Loucy (cell line): Measurements from ENCODE around the gene FAM20C.

Experiments used
- EZH2phosphoT487 ChIP-seq: fragments of 200-600 bp; IDR thresholded peaks from 2 replicates; pipeline ENCODE4 v1.6.1; 2018; ENCODE audit warnings: antibody characterized with exemption, mild to moderate bottlenecking, moderate library complexity, borderline replicate concordance
- TF ChIP-seq, protein P1 (sequence below): fragments of 200-600 bp; sonication (generic); conservative IDR thresholded peaks from 2 replicates; pipeline ENCODE4 v1.5.1; 2014; ENCODE audit warnings: mild to moderate bottlenecking, antibody characterized with exemption, low read length

GRCh38 chr7:214410-215212 is 22.2 kb downstream of the FAM20C start:
- TF ChIP-seq, protein P1, sequence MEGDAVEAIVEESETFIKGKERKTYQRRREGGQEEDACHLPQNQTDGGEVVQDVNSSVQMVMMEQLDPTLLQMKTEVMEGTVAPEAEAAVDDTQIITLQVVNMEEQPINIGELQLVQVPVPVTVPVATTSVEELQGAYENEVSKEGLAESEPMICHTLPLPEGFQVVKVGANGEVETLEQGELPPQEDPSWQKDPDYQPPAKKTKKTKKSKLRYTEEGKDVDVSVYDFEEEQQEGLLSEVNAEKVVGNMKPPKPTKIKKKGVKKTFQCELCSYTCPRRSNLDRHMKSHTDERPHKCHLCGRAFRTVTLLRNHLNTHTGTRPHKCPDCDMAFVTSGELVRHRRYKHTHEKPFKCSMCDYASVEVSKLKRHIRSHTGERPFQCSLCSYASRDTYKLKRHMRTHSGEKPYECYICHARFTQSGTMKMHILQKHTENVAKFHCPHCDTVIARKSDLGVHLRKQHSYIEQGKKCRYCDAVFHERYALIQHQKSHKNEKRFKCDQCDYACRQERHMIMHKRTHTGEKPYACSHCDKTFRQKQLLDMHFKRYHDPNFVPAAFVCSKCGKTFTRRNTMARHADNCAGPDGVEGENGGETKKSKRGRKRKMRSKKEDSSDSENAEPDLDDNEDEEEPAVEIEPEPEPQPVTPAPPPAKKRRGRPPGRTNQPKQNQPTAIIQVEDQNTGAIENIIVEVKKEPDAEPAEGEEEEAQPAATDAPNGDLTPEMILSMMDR: no peak
- no peak for TF ChIP-seq EZH2phosphoT487
